Trophoblast cell (in vitro differentiated cells and primary cell): ENCODE measurements around the gene HMCES.

ENCODE experiments used
- DNase-seq, 2 donors: peaks; one replicate each; pipeline ENCODE4 v3.0.0-alpha.2; 2016
- H2AFZ ChIP-seq: 2 replicates; pipeline ENCODE4 v1.6.1; 2013; ENCODE audit warnings: low read length, moderate library complexity, mild to moderate bottlenecking; ENCODE audit not compliant: insufficient read depth, poor library complexity
- H2AK5ac ChIP-seq: 2 replicates; pipeline ENCODE4 v1.6.1; 2013; ENCODE audit warnings: mild to moderate bottlenecking, low read length
- H2BK120ac ChIP-seq: 2 replicates; pipeline ENCODE4 v1.6.1; 2013; ENCODE audit warnings: low read length, mild to moderate bottlenecking, moderate library complexity; ENCODE audit not compliant: insufficient read depth, poor library complexity
- H2BK12ac ChIP-seq: 2 replicates; pipeline ENCODE4 v1.6.1; 2013; ENCODE audit warnings: mild to moderate bottlenecking, low read length, moderate library complexity
- H2BK5ac ChIP-seq: 2 replicates; pipeline ENCODE4 v1.6.1; 2013; ENCODE audit warnings: low read length, low read depth, moderate library complexity, mild to moderate bottlenecking; ENCODE audit not compliant: poor library complexity
- H3K14ac ChIP-seq: 2 replicates; pipeline ENCODE4 v1.6.1; 2013; ENCODE audit warnings: mild to moderate bottlenecking, low read length
- H3K18ac ChIP-seq: 2 replicates; pipeline ENCODE4 v1.6.1; 2013; ENCODE audit warnings: mild to moderate bottlenecking, low read length
- H3K23ac ChIP-seq: 2 replicates; pipeline ENCODE4 v1.6.1; 2013; ENCODE audit warnings: low read length
- H3K27ac ChIP-seq: 2 replicates; pipeline ENCODE4 v1.5.1; 2013; ENCODE audit warnings: low read depth, mild to moderate bottlenecking, inconsistent platforms, low read length, moderate library complexity
- H3K27me3 ChIP-seq: 2 replicates; pipeline ENCODE4 v1.6.1; 2013; ENCODE audit warnings: inconsistent platforms, mild to moderate bottlenecking, low read length, moderate library complexity; ENCODE audit not compliant: insufficient read depth
- H3K36me3 ChIP-seq, 2 experiments: 1 replicate in 1 of 2; 2 replicates in 1 of 2; pipeline ENCODE4 v1.6.1; 2013; ENCODE audit warnings: low read length in 2 of 2, mild to moderate bottlenecking in 2 of 2, moderate library complexity in 1 of 2; ENCODE audit not compliant: insufficient read depth in 2 of 2, control insufficient read depth in 1 of 2
- H3K4ac ChIP-seq: 2 replicates; pipeline ENCODE4 v1.6.1; 2013; ENCODE audit warnings: low read depth, mild to moderate bottlenecking, low read length, moderate library complexity
- H3K4me1 ChIP-seq, 2 experiments: 1 replicate in 1 of 2; 2 replicates in 1 of 2; pipeline ENCODE4 v1.6.1; 2013; ENCODE audit warnings: low read length in 2 of 2, mild to moderate bottlenecking in 2 of 2, moderate library complexity in 1 of 2; ENCODE audit not compliant: insufficient read depth in 2 of 2, control insufficient read depth in 1 of 2
- H3K4me2 ChIP-seq: 2 replicates; pipeline ENCODE4 v1.6.1; 2013; ENCODE audit warnings: inconsistent platforms, mild to moderate bottlenecking, low read length, moderate library complexity
- H3K4me3 ChIP-seq: 2 replicates; pipeline ENCODE4 v1.5.1; 2013; ENCODE audit warnings: mild to moderate bottlenecking, low read depth, low read length, inconsistent platforms
- H3K79me1 ChIP-seq: one replicate; pipeline ENCODE4 v1.6.1; 2013; ENCODE audit warnings: low read length
- H3K79me2 ChIP-seq: 2 replicates; pipeline ENCODE4 v1.6.1; 2013; ENCODE audit warnings: low read length, mild to moderate bottlenecking; ENCODE audit not compliant: control insufficient read depth, insufficient read depth, poor library complexity
- H3K9ac ChIP-seq: 2 replicates; pipeline ENCODE4 v1.6.1; 2013; ENCODE audit warnings: mild to moderate bottlenecking, low read length
- H3K9me3 ChIP-seq: 2 replicates; pipeline ENCODE4 v1.6.1; 2013; ENCODE audit warnings: low read depth, mild to moderate bottlenecking, control low read depth, inconsistent platforms, low read length; ENCODE audit not compliant: insufficient read depth
- H4K12ac ChIP-seq: 2 replicates; pipeline ENCODE4 v1.6.1; 2013; ENCODE audit warnings: low read depth, mild to moderate bottlenecking, low read length, moderate library complexity
- H4K8ac ChIP-seq: 2 replicates; pipeline ENCODE4 v1.6.1; 2013; ENCODE audit warnings: low read depth, mild to moderate bottlenecking, low read length, moderate library complexity
- H4K91ac ChIP-seq: one replicate; pipeline ENCODE4 v1.6.1; 2013; ENCODE audit warnings: low read depth, mild to moderate bottlenecking, low read length, moderate library complexity
- WGBS: extraction: QIAGEN DNeasy Blood & Tissue Kit; methylation state at CpG from one replicate; pipeline ENCODE4 v1.1.7; 2013; ENCODE audit warnings: missing lambda C conversion rate; ENCODE audit not compliant: insufficient read length, insufficient coverage; ENCODE audit errors: extremely low coverage; 5-methylcytosine and 5-hydroxymethylcytosine counted together

The HMCES gene

GRCh38 chr3:129233538-129233937 is 45.1 kb upstream of the HMCES start:
- Histone ChIP-seq H3K4ac (no peak overlapping the region), H3K79me2 (no peaks in the 10 kb centered on the region), H4K8ac (no peak overlapping the region), H2BK12ac (no peak overlapping the region), H3K23ac (no peak overlapping the region), H3K4me1 (peaks cover 9 to 11% of the 10 kb centered on the region in 2 experiments), H3K18ac (no peak overlapping the region), H2AK5ac (no peak overlapping the region), H2AFZ (no peak overlapping the region), H3K9ac (no peak overlapping the region), H4K91ac (no peak overlapping the region), H3K4me2 (no peak overlapping the region), H4K12ac (no peak overlapping the region), H3K27ac (no peak overlapping the region), H2BK5ac (no peak overlapping the region), H3K9me3 (peaks cover 3% of the 10 kb centered on the region), H3K27me3 (no peaks in the 10 kb centered on the region), H3K79me1 (peaks cover 8% of the 10 kb centered on the region), H3K4me3 (no peak overlapping the region), H2BK120ac (no peak overlapping the region), H3K14ac (no peak overlapping the region), H3K36me3 (no peaks in the 10 kb centered on the region)
- peak in 1 of 2 donors; percentile 34 for DNase-seq
- WGBS: no CpG with 5 or more reads among the region's 4 CpGs

- no peak overlapping the region for H2BK12ac ChIP-seq
- H4K91ac ChIP-seq: no peak overlapping the region
- peak; percentile 75 to 91 for DNase-seq
- no peak overlapping the region for H2AK5ac ChIP-seq
- no peaks in the 10 kb centered on the region for H3K27me3 ChIP-seq
- no peak overlapping the region for H3K27ac ChIP-seq
- no peak overlapping the region for H3K4me2 ChIP-seq
- peaks cover 2% of the 10 kb centered on the region in 2 experiments for H3K4me1 ChIP-seq
- H3K4me3 ChIP-seq: no peak overlapping the region
- no peak overlapping the region for H2BK5ac ChIP-seq
- H4K8ac ChIP-seq: no peak overlapping the region
- H3K36me3 ChIP-seq: no peaks in the 10 kb centered on the region
- H3K18ac ChIP-seq: no peak overlapping the region
- no peak overlapping the region for H3K4ac ChIP-seq
- H2BK120ac ChIP-seq: no peak overlapping the region
- no peak overlapping the region for H3K23ac ChIP-seq
- H3K14ac ChIP-seq: no peak overlapping the region
- WGBS: no CpG with 5 or more reads among the region's 3 CpGs
- no peaks in the 10 kb centered on the region for H3K79me2 ChIP-seq
- no peak overlapping the region for H2AFZ ChIP-seq
- H4K12ac ChIP-seq: no peak overlapping the region
- H3K79me1 ChIP-seq: peaks cover 2% of the 10 kb centered on the region
- H3K9ac ChIP-seq: no peak overlapping the region
- peaks cover 3% of the 10 kb centered on the region for H3K9me3 ChIP-seq
Observed at GRCh38 chr3:129234441-129234840, 44.2 kb upstream of the HMCES start.

GRCh38 chr3:129235344-129235917 is 43.2 kb upstream of the HMCES start:
- no peak overlapping the region for H2BK120ac ChIP-seq
- H3K27ac ChIP-seq: no peak overlapping the region
- no peak overlapping the region for H3K4ac ChIP-seq
- WGBS: no CpG with 5 or more reads among the region's 4 CpGs
- H2BK12ac ChIP-seq: no peak overlapping the region
- H3K9ac ChIP-seq: peak overlapping the region; percentile 12
- no peaks in the 10 kb centered on the region for H3K79me2 ChIP-seq
- no peaks in the 10 kb centered on the region for H3K79me1 ChIP-seq
- no peak overlapping the region for H2BK5ac ChIP-seq
- H4K12ac ChIP-seq: no peak overlapping the region
- no peak for DNase-seq
- H3K36me3 ChIP-seq: no peaks in the 10 kb centered on the region
- H3K18ac ChIP-seq: no peak overlapping the region
- no peak overlapping the region for H3K14ac ChIP-seq
- no peak overlapping the region for H2AK5ac ChIP-seq
- H3K9me3 ChIP-seq: peaks cover 3% of the 10 kb centered on the region
- H3K23ac ChIP-seq: no peak overlapping the region
- H4K8ac ChIP-seq: no peak overlapping the region
- no peak overlapping the region for H3K4me2 ChIP-seq
- peaks cover 0 to 2% of the 10 kb centered on the region in 2 experiments for H3K4me1 ChIP-seq
- no peak overlapping the region for H3K4me3 ChIP-seq
- H3K27me3 ChIP-seq: no peaks in the 10 kb centered on the region
- no peak overlapping the region for H4K91ac ChIP-seq
- H2AFZ ChIP-seq: no peak overlapping the region

- no peak overlapping the region for H2BK12ac ChIP-seq
- no peak overlapping the region for H3K4me2 ChIP-seq
Observed at GRCh38 chr3:129238945-129239705, 39.5 kb upstream of the HMCES start.

More at GRCh38 chr3:129238945-129239705, 39.5 kb upstream of the HMCES start:
- Histone ChIP-seq H2BK5ac (no peak overlapping the region), H3K27ac (no peak overlapping the region), H3K27me3 (no peaks in the 10 kb centered on the region), H2AK5ac (no peak overlapping the region), H3K18ac (no peak overlapping the region), H3K4me1 (peaks cover 0 to 2% of the 10 kb centered on the region in 2 experiments), H4K12ac (no peak overlapping the region), H2AFZ (no peak overlapping the region), H3K79me2 (no peaks in the 10 kb centered on the region), H3K14ac (no peak overlapping the region), H2BK120ac (no peak overlapping the region), H3K4me3 (no peak overlapping the region), H3K4ac (no peak overlapping the region), H3K23ac (no peak overlapping the region), H3K9ac (no peak overlapping the region), H4K91ac (no peak overlapping the region), H3K79me1 (no peaks in the 10 kb centered on the region), H3K9me3 (peaks cover 3% of the 10 kb centered on the region), H3K36me3 (no peaks in the 10 kb centered on the region), H4K8ac (no peak overlapping the region)
- no CpG with 5 or more reads among the region's 8 CpGs for WGBS
- DNase-seq: peak in 1 of 2 donors; percentile 66
